Activated T-cell treated with anti-CD3 and anti-CD28 coated beads, Interleukin-2, amount 50 U/mL, for 48 hours (primary cell): Measurements from ENCODE around the gene PIEZO1.

Experiments used
- DNase-seq, 2 experiments: peaks; one replicate each; pipeline ENCODE4 v3.0.0-alpha.2; 2020

Gene PIEZO1

GRCh38 chr16:88764913-88765349 lies 20.1 kb downstream of the PIEZO1 start:
- DNase-seq = no peak

GRCh38 chr16:88764080-88764479 lies 20.9 kb downstream of the PIEZO1 start:
- DNase-seq = no peak

GRCh38 chr16:88763502-88764053 lies 21.4 kb downstream of the PIEZO1 start:
- DNase-seq = no peak

- DNase-seq = no peak
Measured at GRCh38 chr16:88762941-88763340, 22.1 kb downstream of the PIEZO1 start.

- DNase-seq = no peak
Measured at GRCh38 chr16:88762258-88762870, 22.7 kb downstream of the PIEZO1 start.

GRCh38 chr16:88761830-88762229 lies 23.2 kb downstream of the PIEZO1 start:
- no peak for DNase-seq

GRCh38 chr16:88761143-88761534 lies 23.9 kb downstream of the PIEZO1 start:
- no peak for DNase-seq

- DNase-seq = no peak
Measured at GRCh38 chr16:88760424-88761142, 24.4 kb downstream of the PIEZO1 start.

- no peak for DNase-seq
Measured at GRCh38 chr16:88759976-88760350, 25.1 kb downstream of the PIEZO1 start.

- peak in 1 of 2 experiments; percentile 45 for DNase-seq
Measured at GRCh38 chr16:88759245-88759975, 25.6 kb downstream of the PIEZO1 start.

- DNase-seq = no peak
Measured at GRCh38 chr16:88758944-88759244, 26.1 kb downstream of the PIEZO1 start.

GRCh38 chr16:88758227-88758943 lies 26.6 kb downstream of the PIEZO1 start:
- no peak for DNase-seq

- DNase-seq = no peak
Measured at GRCh38 chr16:88755745-88756443, 29.1 kb downstream of the PIEZO1 start.

- no peak for DNase-seq
Measured at GRCh38 chr16:88754912-88755744, 29.9 kb downstream of the PIEZO1 start.

- DNase-seq = no peak
Measured at GRCh38 chr16:88754109-88754911, 30.7 kb downstream of the PIEZO1 start.

GRCh38 chr16:88753602-88754001 lies 31.4 kb downstream of the PIEZO1 start:
- DNase-seq = no peak

GRCh38 chr16:88753191-88753590 lies 31.8 kb downstream of the PIEZO1 start:
- DNase-seq = no peak

GRCh38 chr16:88752386-88753002 lies 32.5 kb downstream of the PIEZO1 start:
- DNase-seq = no peak

GRCh38 chr16:88750854-88751253 lies 34.2 kb downstream of the PIEZO1 start:
- DNase-seq = no peak

- DNase-seq = no peak
Measured at GRCh38 chr16:88749358-88749757, 35.7 kb downstream of the PIEZO1 start.
